ENCODE measurements around the gene RPS21. TPM values are rescaled to one million over a fixed set of nuclear protein-coding genes. Genes with fewer than 3 reads are reported as not detected.

Gene RPS21
- total and polyA plus RNA-seq, 9 of the 15 experiments (the other 6 are each of a cell fraction or from before 2014, with no cell fraction given): 1,380 to 5,647 (median 3,091) TPM

GRCh38 chr20:62417981-62418708, 31.2 kb downstream of the RPS21 start:
- CTCF ChIA-PET (ENCODE audit: low intra/inter-chr PET ratio): no interaction called here
- intact Hi-C loops (cut with micrococcal nuclease): no loop called here
- no peak for TF ChIP-seq RBM22 (IDR thresholded peaks at IDR 0.05; ENCODE audit: low read depth, low read length, poor library complexity, severe bottlenecking)
- TF ChIP-seq NCOA6 (IDR thresholded peaks at IDR 0.05): no peak
- TF ChIP-seq ZNF764 (CRISPR knock-in tag; IDR thresholded peaks at IDR 0.05; ENCODE audit: low read depth): no peak
- peak; percentile 35; the same call in 1 of the 2 replicates for TF ChIP-seq EGR1 (conservative IDR thresholded peaks at IDR 0.05)
- TF ChIP-seq PBX2 (CRISPR knock-in tag; IDR thresholded peaks at IDR 0.05; ENCODE audit: low read depth): no peak
- TF ChIP-seq PBX2 (tag; conservative IDR thresholded peaks at IDR 0.05; ENCODE audit: low read depth): no peak
- no peak for TF ChIP-seq ZNF239 (CRISPR knock-in tag; IDR thresholded peaks at IDR 0.05)
- 0 out of 2 replicates have a peak, but pooled peaks have one; percentile 27 for TF ChIP-seq RERE (CRISPR knock-in tag; IDR thresholded peaks at IDR 0.05; ENCODE audit: borderline replicate concordance)
- no peak for TF ChIP-seq THRA (IDR thresholded peaks at IDR 0.05)
- no peak for TF ChIP-seq ZBED1 (IDR thresholded peaks at IDR 0.05)
- TF ChIP-seq GABPB1 (CRISPR knock-in tag; IDR thresholded peaks at IDR 0.05): no peak

More at GRCh38 chr20:62417981-62418708, 31.2 kb downstream of the RPS21 start:
- Histone ChIP-seq H3K9ac (ENCODE audit: insufficient read depth in 1 of 2, low read depth in 2 of 2, low read length in 2 of 2) (peak overlapping the region in 1 of 2 experiments; percentile 8; a peak in 2 of 4 replicates), H3K4me1 (replicated peaks in 1 of 2; ENCODE audit: control insufficient read depth in 2 of 2, insufficient read depth in 2 of 2, low read length in 2 of 2) (peaks cover 8 to 89% of the 10 kb centered on the region in 2 experiments; a peak in 4 of 5 replicates), H3K4me3 (no peak overlapping the region), H3K36me3 (ENCODE audit: control insufficient read depth, insufficient read depth, low read length) (no peaks in the 10 kb centered on the region), H3K4me2 (ENCODE audit: insufficient read depth, low read length) (no peak overlapping the region), H3K9me1 (ENCODE audit: control insufficient read depth, insufficient read depth, low read length) (peaks cover 3% of the 10 kb centered on the region), H3K79me2 (ENCODE audit: control insufficient read depth, insufficient read depth, low read length) (no peaks in the 10 kb centered on the region), H3K9me3 (replicated peaks; ENCODE audit: control insufficient read depth, insufficient read depth, low read depth, low read length) (no peaks in the 10 kb centered on the region), H2AFZ (ENCODE audit: low read depth, low read length) (no peak overlapping the region), H3K27me3 (ENCODE audit: control insufficient read depth in 2 of 2, insufficient read depth in 2 of 2, low read length in 2 of 2) (peaks cover 10 to 40% of the 10 kb centered on the region in 2 experiments; a peak in 4 of 5 replicates), H4K20me1 (replicated peaks; ENCODE audit: control insufficient read depth, insufficient read depth, low read length) (0 out of 2 replicates have a peak, but pooled peaks cover 10% of the 10 kb centered on the region), H3K27ac (ENCODE audit: extremely low read depth, low read depth, low read length) (no peak overlapping the region)
- ATAC-seq (no peak), DNase-seq (ENCODE audit: extremely low read depth in 1 of 4, low spot score in 3 of 4) (no peak), FAIRE-seq (no peak)
- POLR2A ChIA-PET: interaction anchor here (0.7 to 1.3 kb wide), 3 partner anchors 24 to 824 kb away, joined by 3 read pairs; no protein-coding TSS in a partner anchor
- WGBS (ENCODE audit: insufficient coverage, low coverage, missing lambda C conversion rate): 12% methylated on average over 23 of the region's 25 CpGs
- BruUV-seq (replicated peaks): no TSS peak
- in situ Hi-C loops (cut with MboI): loop anchor here (5.0 to 10.0 kb wide), 2 partner anchors 74 to 197 kb away; no protein-coding TSS in a partner anchor
